ENCODE results near the gene CCDC174. TPM values are rescaled to one million over a fixed set of nuclear protein-coding genes. Genes with fewer than 3 reads are reported as not detected.

CCDC174 gene
- polyA plus RNA-seq, 1 donor = 23.1 TPM

GRCh38 chr3:14625443-14625842 lies 26.1 kb upstream of the CCDC174 start:
- no peak for DNase-seq (ENCODE audit: low read depth)

- no peak for DNase-seq (ENCODE audit: low read depth)
Observed at GRCh38 chr3:14627815-14628214, 23.7 kb upstream of the CCDC174 start.

GRCh38 chr3:14628406-14628805 lies 23.2 kb upstream of the CCDC174 start:
- DNase-seq (ENCODE audit: low read depth) = no peak

- no peak for DNase-seq (ENCODE audit: low read depth)
Observed at GRCh38 chr3:14630404-14631100, 21.0 kb upstream of the CCDC174 start.

- no peak for DNase-seq (ENCODE audit: low read depth)
Observed at GRCh38 chr3:14631101-14631497, 20.5 kb upstream of the CCDC174 start.

GRCh38 chr3:14631687-14632441 lies 19.7 kb upstream of the CCDC174 start:
- no peak for DNase-seq (ENCODE audit: low read depth)

GRCh38 chr3:14632442-14632930 lies 19.1 kb upstream of the CCDC174 start:
- no peak for DNase-seq (ENCODE audit: low read depth)

- no peak for DNase-seq (ENCODE audit: low read depth)
Observed at GRCh38 chr3:14633417-14633816, 18.1 kb upstream of the CCDC174 start.

- DNase-seq (ENCODE audit: low read depth) = no peak
Observed at GRCh38 chr3:14633819-14634424, 17.6 kb upstream of the CCDC174 start.

GRCh38 chr3:14634763-14635400 lies 16.7 kb upstream of the CCDC174 start:
- no peak for DNase-seq (ENCODE audit: low read depth)

- DNase-seq (ENCODE audit: low read depth) = no peak
Observed at GRCh38 chr3:14636496-14637087, 15.0 kb upstream of the CCDC174 start.

- DNase-seq (ENCODE audit: low read depth) = no peak
Observed at GRCh38 chr3:14640157-14640562, 11.4 kb upstream of the CCDC174 start.

GRCh38 chr3:14640734-14641133 lies 10.8 kb upstream of the CCDC174 start:
- no peak for DNase-seq (ENCODE audit: low read depth)

- no peak for DNase-seq (ENCODE audit: low read depth)
Observed at GRCh38 chr3:14641346-14641745, 10.2 kb upstream of the CCDC174 start.

- no peak for DNase-seq (ENCODE audit: low read depth)
Observed at GRCh38 chr3:14645453-14645852, 6.1 kb upstream of the CCDC174 start.

GRCh38 chr3:14646131-14646573 lies 5.4 kb upstream of the CCDC174 start:
- DNase-seq (ENCODE audit: low read depth) = no peak

GRCh38 chr3:14646589-14647413 lies 4.8 kb upstream of the CCDC174 start:
- DNase-seq (ENCODE audit: low read depth) = no peak

- DNase-seq (ENCODE audit: low read depth) = no peak
Observed at GRCh38 chr3:14647976-14648955, 3.3 kb upstream of the CCDC174 start.

- DNase-seq (ENCODE audit: low read depth) = no peak
Observed at GRCh38 chr3:14649466-14649865, 2.1 kb upstream of the CCDC174 start.

- DNase-seq (ENCODE audit: low read depth) = no peak
Observed at GRCh38 chr3:14650193-14650592, 1.4 kb upstream of the CCDC174 start.
